ENCODE results near the gene THAP3.
"Not testable (repeated sequence)": the region's sequence is repeated elsewhere in the genome, so short reads cannot be mapped to it uniquely, and the experiment has no call there.

THAP3 gene

DNA sequence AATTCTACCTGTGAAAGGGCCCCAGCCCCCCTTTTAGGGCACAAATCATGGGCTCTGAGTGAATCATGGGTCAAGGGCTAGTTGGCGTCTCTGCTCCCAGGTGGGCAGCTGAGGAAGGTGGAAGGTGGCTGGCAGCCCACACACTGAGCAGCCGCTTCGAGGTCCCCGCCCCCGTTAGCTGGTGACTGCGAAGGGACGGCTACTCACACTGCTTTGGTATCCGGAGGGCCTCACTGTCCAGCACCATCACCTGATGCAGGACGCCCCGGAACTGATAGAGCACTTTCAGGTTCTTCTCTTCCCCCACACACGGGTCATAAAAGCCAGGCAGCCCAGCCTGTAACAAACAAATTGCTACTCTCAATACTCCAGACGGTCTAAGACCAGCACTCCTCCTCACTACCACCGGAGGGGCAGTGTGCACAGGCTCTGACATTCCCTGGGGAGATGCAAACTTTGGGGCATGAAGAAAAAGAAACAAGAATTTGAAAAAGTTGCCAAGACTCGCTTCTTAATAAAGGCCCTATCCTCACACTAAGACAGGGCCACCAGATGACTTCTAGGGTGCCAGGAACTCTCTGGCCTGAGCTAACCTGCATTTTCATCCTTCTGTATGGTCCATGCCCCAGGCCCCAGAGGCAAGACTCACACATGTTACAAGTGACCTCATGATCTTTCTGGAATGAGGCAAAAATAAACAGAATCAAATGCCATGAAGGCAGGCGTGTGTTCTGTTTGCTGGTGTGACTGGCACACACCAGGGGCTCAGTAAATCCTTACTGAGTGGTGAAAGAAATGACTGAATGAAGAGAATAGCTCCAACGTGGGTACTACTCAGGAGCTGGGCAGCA, 11.5 kb downstream of the THAP3 start:
- no peak for DNase-seq

DNA sequence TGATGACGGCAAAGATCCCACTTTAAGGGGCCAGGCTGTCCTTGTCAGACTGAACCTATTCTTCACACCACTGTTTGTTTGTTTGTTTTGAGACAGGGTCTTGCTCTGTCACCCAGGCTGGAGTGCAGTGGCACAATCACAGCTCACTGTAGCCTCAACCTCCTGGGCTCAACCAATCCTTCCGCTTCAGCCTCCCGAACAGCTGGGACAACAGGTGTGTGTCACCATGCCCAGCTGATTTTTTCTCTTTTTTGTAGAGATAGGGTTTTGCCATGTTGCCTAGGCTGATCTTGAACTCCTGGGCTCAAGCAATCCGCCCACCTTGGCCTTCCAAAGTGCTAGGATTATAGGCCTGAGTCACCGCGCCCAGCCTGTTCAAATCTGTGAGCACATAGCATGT, 12.1 kb downstream of the THAP3 start:
- DNase-seq, result not testable (repeated sequence)

DNA sequence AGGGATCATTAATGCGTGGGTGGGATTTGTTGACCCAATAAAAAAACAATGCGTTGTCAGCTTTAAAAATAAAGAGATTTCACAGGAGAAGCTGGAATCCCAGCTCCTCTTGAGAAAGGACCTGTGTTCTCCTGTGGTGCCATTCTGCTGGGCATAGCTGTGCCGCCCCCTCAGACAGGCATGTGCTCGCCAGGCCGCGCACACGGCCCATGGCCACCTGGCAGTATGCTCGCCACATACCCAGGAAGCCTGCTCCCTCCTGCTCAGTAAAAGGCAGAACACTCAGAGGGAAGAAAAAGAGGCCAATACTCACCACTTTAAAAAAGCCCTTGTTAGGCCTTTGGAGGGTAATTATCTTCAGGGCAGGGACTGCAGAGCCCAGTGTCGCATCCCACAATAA, 13.1 kb downstream of the THAP3 start:
- no peak for DNase-seq

DNA sequence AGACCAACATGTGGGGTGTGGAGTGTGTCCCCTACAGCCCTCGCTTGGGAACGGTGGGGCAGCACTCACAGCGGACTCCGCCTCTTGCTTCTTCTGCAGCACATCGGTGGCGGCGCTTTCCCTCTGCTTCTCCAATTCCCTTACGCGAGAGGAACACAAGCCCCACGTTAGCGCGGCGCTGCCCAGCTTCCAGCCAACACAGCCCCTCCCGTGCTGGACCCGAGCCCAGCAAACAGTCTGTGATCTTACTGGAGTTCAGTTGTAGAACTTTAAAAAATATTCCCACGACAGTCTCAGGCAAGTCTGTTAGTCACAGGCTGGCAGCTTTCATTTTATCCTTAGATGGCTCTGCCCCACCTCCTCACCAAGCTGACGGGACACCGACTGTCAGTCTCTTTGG, 13.6 kb downstream of the THAP3 start:
- DNase-seq, result no peak

DNA sequence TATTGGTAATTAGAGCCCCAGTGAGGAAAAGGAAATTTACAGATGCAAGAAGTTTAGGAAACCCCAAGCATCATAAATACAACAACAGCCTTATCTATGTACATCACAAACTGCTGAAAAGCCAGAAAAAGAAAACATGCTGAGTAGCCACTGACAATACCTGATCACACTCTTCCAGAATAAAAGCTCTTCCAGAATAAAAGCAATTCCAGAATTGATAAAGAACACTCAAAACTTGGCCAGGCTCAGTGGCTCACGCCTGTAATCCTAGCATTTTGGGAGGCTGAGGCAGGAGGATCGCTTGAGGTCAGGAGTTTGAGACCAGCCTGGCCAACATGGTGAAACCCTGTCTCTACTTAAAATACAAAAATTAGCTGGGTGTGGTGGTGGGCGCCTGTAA, 16.2 kb downstream of the THAP3 start:
- not testable (repeated sequence) for DNase-seq

DNA sequence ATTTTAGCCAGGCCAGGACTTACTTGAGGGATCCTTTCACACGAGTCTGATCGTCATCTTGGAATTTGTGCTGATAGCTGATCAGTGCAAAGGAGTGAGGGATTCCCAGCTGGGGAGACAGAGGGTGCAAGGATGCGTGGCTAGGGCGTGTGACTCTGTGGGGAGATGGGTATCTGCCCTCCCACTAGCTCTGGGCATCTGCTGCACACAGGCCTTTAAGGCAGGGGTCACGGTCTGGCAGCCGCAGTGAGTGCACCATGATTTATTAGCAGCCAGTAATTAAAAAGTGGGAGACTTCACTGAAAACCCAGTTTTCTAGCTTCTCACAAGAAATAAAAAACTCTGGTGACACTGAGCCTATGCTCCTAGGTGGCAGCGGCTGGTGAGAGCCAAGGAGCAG, 20.4 kb downstream of the THAP3 start:
- no peak for DNase-seq

DNA sequence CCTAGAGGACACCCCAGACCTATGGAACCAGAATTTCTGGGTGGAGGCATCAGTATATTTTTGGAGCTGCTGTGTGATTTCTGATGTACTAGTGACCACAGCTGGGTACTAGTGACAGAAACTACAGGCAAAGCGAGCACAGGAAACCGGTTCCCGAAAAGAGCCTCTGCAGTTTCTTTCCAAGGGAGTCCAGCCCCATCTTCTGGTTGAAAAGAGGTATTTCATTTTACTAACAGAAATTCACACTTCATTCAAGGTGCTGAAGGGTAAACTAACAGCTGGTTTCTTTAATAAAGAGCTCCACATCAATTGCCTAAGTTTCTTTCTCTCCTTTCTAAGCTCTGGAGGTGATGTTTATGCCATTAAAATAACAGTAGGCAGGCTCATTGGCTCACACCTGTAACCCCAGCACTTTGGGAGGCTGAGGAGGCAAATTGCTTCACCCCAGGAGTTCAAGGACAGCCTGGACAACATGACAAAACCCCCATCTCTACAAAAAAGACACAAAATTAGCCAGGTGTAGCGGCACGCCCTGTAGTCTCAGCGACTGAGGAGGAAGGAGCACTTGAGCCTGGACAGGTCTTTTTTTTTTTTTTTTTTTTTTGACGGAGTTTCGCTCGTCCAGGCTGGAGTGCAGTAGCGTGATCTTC, 22.0 kb downstream of the THAP3 start:
- DNase-seq, result no peak

DNA sequence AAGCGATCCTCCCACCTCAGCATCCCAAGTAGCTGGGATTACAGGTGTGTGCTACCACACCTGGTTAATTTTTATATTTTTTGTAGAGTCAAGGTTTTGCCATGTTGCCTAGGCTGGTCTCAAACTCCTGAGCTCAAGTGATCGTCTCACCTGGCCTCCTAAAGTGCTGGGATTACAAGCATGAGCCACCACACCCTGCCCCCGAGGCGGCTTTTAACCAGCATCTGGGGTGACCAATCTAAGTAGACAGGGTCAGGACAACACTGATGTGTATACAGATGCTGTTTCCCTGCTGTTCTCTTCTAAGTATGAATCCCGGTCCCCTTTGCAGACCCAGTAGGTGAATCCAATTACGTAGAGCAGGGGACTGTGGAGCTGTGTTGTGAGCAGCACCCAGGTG, 23.9 kb downstream of the THAP3 start:
- no peak for DNase-seq

DNA sequence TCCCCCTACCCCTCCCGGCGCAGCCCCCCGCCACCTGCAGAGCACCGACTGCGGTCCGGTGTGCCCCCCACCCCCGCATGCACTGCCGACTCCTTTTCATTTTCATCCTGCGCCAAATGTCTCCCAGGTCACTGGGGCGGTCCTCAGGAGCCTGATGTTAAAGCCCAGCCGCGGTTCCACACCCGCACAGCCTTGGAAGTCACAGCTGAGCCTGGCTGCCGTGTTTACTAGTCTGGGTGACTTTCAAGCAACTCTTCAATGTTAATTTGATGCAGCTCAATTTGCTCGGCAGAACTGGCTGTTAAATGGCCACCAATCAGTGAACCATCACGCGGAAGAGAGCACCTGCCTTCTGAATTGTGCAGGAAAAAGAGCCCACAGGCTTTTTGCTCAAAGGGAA, 27.2 kb downstream of the THAP3 start:
- DNase-seq, result no peak

DNA sequence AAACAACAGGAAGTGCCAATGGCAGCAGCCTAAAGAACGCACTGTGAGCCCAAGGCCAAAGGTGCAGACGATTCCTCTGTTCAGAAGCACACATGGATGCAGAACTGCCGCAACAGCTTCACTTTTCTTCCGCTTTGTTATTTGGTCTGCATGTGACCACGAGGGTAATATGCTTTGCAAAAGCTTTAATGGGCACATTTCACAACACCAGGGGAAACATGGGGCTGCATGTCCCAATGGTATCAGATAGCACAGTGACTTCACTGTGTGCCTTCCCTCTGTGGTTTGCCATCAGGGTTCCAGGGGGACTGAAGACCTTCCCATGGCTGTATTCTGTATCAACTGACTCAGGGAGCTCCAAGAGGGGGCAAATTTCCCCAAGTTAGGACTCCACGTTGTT, 28.3 kb downstream of the THAP3 start:
- no peak for DNase-seq

DNA sequence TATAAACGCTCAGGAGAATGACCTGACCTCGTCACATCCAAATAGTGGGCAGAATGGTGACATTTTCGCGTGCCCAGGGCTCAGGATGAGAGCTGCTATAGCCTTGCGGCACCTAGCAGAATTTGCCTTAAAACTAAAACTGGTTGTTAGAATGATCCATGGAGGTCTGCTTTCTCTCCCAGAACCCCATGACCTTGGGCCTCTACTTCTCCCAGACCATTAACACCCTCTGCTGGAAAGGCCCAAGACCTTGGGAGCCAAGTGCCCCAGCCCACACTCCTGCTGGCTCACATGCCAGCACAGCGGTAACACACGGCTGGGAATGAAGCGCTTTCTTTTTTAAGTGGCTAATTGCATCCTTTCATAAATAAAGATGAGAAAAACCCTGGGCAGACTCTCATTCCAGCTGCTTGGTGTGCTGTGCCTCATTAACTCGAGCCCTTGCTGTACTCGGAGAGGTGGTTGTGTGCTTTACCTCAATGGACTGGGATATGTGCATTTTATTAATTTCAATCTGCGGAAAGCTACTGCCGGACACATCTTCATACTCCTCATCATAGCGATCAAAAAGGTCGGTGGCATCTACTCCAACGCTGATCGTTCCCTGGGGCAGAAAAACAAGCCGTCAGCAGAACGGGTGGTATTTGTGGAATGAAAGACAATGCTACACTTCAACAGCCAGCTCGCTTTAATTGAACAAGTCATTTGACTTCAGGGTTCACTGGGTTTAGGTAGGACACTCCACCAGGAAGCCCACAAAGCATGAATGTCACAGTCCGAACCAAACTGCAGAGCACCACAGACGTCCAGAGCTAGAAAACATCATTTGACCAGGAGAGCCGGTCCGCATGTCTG, 29.0 kb downstream of the THAP3 start:
- no peak for DNase-seq

DNA sequence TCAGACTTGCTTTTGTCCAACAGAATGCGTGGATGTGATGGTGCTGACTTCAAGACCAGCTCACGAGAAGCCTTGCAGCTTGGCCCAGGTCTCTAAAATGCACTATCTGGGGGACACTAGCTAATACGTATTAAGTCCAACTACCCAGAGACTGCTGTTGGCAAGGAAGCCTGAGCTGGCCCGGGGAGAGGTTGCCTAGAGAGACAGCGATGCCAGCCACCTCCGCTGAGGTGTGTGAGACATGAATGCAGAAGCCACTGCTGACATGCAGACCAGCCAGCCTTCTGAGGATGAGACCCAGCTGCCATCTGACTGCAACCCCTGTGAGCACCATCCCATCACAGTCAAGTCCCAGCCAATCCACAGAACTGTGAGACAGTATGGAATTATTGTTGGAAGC, 32.5 kb downstream of the THAP3 start:
- no peak for DNase-seq

DNA sequence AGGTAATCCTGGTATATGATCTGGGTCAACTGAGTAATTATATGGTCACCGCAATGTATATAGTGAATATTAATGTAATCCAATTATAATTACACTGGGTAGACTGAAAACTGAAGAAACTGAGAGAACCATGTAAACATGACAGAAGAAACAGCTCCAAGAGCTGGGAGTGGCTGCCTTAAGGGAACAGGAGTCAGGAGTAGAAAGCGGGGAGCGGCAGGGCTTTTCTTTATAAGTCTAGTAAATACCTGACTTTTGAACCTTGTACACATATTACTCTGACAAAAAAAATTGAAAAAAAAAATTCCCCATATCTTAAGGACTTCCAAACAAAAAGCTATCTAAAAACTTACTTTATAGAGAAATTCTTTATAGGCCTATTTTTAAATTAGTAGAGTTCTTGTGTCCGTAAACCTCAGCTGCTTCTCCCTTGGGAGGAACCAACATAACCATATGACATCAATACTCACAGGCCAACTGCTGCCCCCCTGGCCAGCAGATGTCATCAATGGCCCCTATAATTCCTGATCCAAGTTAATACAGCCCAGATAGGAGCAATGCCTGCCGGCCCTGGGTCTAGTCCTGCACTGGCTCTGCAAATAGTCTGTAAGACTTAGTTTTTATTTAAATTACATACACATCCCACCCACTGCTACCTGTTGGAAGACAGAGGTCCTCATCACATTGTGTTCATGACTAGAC, 33.8 kb downstream of the THAP3 start:
- DNase-seq, result no peak

DNA sequence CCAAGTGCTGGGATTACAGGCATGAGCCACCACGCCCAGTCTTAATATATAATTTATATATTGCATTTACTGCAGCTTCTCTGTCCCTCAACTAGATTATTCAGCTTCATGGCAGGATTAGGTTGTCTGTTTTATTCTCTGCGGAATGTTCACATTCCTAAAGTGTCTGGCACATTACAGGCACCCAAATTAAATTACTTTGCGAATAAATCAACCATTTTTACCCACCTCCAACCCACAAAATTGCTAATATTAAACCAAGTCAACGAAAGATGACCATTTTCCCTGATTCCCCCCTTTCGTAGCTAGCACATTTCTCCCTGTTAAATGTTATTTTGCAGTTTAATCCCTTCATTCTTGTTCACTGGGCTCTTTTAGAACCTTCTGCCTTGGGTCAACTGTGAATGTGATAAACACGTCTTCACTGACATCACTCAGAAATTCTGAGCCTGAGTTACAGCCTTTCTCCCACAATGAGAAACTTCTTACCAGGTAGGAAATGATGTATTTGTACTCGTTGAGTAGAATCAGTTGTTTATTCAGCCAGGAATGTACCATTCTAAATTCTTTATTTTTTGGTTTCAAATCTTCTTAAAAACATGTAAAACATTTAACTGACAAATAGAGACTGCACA, 35.9 kb downstream of the THAP3 start:
- DNase-seq, result no peak

DNA sequence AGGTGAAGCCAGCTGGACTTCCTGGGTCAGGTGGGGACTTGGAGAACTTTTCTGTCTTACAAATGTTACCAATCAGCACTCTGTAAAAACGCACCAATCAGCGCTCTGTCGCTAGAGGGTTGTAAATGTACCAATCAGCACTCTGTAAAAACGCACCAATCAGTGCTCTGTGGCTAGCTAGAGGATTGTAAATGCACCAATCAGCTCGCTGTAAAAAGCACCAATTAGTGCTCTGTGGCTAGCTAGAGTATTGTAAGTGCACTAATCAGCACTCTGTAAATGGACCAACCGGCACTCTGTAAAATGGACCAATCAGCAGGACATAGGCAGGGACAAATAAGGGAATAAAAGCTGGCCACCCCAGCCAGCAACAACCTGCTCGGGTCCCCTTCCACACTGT, 37.8 kb downstream of the THAP3 start:
- not testable (repeated sequence) for DNase-seq

DNA sequence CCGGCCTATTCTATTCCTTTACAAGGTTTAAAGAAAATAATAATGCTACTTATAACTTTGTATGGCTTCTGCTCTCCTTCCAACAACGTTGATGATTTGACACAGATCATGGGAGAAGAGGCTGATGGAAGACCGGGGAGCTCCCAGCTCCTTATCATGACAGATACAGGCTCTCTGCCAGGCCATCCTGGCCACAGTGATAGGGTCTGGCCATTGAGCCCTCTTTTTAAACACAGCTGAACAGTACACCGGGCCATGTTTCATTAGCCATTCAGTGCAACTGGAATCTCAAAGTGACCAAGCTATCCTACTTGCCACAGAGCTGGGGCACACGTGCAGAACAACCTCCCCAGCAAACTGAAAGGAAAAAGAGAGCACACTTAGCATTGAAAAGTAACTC, 42.0 kb downstream of the THAP3 start:
- no peak for DNase-seq

DNA sequence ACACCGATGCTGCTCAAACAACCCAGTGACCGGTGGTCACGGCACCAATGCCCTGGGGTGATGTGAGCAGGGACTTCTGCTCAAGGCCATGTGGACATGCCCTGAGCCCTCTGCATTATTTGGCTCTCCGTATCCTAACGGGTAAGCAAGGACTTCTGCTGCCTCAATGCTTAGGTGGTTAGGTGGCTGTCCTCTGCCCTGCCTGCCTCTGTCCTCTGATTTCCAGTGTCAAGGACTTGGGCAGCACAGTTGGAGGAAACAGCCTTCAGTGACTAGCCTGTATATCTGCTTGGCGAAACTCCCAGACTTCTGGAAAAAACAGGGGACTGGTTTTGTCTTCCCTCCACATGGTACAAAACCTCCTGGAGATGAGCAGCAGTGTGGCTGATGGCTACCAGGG, 42.5 kb downstream of the THAP3 start:
- no peak for DNase-seq

DNA sequence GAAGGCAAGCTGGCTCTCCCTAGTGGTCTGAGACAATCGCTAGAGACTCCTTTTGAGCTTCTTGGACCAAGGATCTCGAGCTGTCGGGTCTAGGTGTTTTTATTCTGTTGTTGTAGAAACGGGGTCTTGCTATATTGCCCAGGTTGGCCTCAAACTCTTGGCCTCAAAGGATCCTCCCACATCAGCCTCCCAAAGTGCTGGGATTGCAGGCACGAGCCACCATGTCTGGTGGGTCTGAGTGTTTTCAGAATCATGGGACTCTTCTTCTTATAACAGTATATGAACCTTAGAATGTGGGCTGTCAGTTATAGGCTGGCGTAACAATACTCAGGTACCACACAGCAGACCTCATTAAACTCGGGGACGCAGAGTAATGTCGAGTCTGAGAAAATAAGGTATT, 43.8 kb downstream of the THAP3 start:
- no peak for DNase-seq

DNA sequence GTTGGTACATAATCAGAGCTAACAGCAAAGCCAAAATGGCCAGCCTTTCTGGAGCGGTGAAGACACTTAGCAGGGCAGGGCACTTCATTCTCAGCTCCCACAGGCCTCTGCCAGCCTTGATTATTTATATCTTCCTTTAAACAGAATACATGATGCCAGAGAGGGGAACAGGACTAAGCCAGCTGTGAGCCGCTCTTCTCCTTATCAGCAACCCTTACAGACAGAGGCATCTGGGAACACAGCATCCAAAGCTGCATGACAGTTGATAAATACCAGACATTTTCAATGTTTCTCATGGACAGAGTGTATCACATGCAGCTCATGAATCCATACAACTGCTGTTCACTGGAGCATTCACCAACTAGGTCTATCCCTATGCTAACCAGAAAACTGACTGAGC, 47.9 kb downstream of the THAP3 start:
- no peak for DNase-seq

DNA sequence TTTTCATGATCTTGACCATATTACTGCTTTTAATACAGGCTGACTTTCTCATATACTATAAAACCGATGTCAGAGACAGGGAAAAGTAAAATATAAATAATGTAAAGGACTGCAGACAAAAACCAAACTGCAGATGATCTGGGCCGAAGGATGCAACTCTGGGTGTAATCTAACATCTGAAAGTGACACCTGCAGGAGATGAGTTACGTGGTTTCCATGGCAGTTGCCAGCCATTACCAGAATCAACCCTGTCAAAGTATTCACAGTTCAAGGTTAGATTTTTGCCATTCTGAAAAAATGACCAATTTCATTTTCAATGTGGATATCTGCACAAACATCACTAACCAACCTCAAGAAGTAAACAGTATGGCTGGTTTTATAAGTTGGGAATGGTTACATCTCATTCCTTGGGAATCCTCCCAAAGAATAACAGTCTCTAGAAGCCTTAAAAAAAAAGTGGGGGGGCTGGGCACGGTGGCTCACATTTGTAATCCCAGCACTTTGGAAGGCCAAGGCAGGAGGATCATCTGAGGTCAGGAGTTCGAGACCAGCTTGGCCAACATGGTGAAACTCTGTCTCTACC, 49.2 kb downstream of the THAP3 start:
- no peak for DNase-seq

DNA sequence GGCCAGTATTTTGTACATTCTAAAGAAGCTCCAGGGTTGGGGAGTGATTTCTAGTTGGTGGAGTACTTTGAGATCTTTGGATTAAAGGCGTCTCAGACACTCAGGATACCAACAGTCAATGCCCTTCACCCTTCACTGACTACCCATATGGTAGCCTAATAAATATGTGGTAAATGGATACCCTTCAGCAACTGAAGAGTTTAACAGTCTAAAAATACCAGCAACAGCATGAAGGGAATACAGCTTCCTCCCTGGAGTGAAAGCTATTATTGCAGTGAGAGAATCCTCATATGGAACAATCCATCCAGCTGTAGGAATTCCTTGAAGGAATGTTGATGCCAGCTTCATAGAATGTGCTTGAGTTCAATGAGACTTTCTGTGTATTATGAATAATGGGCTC, 50.1 kb downstream of the THAP3 start:
- no peak for DNase-seq

DNA sequence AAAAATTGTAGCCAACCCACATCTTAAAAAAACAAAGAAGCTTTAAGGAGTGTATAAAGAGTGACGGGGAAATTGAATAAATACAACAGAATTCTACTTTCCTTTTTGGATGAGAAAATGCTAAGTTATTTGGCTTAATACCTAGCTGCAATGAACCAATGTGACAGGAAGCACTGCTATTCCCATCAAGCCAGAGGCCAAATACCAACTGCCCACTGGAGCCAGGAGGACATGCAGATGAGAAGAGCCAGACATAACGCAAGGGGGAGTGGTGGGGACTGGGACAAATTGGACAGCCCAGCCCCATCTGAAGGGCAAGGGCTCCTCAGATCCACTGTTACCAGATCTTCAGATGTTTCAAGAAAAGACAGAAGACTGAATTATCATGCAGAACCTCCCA, 51.3 kb downstream of the THAP3 start:
- DNase-seq, result no peak
